ENCODE measurements around the gene CACUL1. TPM values are rescaled to one million over a fixed set of nuclear protein-coding genes. Genes with fewer than 3 reads are reported as not detected.

The CACUL1 gene
- total RNA-seq, 2 donors from 2014 or later, result 37.9 to 49.3 TPM

GRCh38 chr10:118720685-118721538 lies 33.9 kb downstream of the CACUL1 start:
- Histone ChIP-seq H3K4me3 (no peak overlapping the region), H3K4me1 (no peaks in the 10 kb centered on the region), H3K9ac (ENCODE audit: low read depth in 2 of 2, low read length in 2 of 2) (no peak overlapping the region), H3K36me3 (no peaks in the 10 kb centered on the region), H3K27ac (no peak overlapping the region), H3K27me3 (no peaks in the 10 kb centered on the region), H3K9me3 (no peaks in the 10 kb centered on the region)
- TF ChIP-seq CTCF (IDR thresholded peaks at IDR 0.05), result peak; percentile 93
- intact Hi-C loops (cut with DNase I), result loop anchor here (2.0 kb wide), 1 partner anchor 152 kb away; no protein-coding TSS in a partner anchor
- DNase-seq, result peak; percentile 73

DNA sequence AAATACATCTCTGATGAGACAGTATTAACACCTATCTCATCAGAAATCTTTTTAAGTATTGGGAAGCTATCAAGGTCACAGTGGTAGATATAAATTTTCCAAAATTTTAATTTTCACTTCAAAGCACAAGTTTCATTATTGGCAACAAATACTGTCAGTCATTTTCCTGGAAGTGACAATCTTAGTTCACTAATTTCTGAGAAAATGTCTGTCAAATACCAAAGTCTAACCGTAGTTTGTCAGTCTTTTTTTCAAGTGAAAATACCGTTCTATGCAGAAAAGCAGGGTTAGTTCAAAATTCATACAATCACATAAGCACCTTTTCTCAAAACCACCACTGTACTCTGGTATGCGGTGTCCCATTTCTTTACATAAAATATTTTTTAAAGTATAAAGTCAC lies 40.4 kb downstream of the CACUL1 start:
- TF ChIP-seq CTCF (IDR thresholded peaks at IDR 0.05), result no peak
- DNase-seq, result no peak
- Histone ChIP-seq H3K36me3 (no peaks in the 10 kb centered on the region), H3K9me3 (no peaks in the 10 kb centered on the region), H3K27ac (no peak overlapping the region), H3K4me1 (no peaks in the 10 kb centered on the region), H3K27me3 (no peaks in the 10 kb centered on the region), H3K9ac (ENCODE audit: low read depth in 2 of 2, low read length in 2 of 2) (no peak overlapping the region), H3K4me3 (no peak overlapping the region)
- intact Hi-C loops (cut with DNase I), result no loop called here

- TF ChIP-seq CTCF (IDR thresholded peaks at IDR 0.05), result no peak
- Histone ChIP-seq H3K9me3 (no peaks in the 10 kb centered on the region), H3K4me1 (no peaks in the 10 kb centered on the region), H3K4me3 (no peak overlapping the region), H3K27ac (no peak overlapping the region), H3K9ac (ENCODE audit: low read depth in 2 of 2, low read length in 2 of 2) (no peak overlapping the region), H3K27me3 (no peaks in the 10 kb centered on the region), H3K36me3 (no peaks in the 10 kb centered on the region)
- DNase-seq, result no peak
- intact Hi-C loops (cut with DNase I), result no loop called here
Measured at GRCh38 chr10:118712930-118713634, 41.7 kb downstream of the CACUL1 start.

GRCh38 chr10:118712080-118712479 lies 42.7 kb downstream of the CACUL1 start:
- Histone ChIP-seq H3K27ac (no peak overlapping the region), H3K4me1 (no peaks in the 10 kb centered on the region), H3K4me3 (no peak overlapping the region), H3K9me3 (no peaks in the 10 kb centered on the region), H3K27me3 (no peaks in the 10 kb centered on the region), H3K9ac (ENCODE audit: low read depth in 2 of 2, low read length in 2 of 2) (no peak overlapping the region), H3K36me3 (no peaks in the 10 kb centered on the region)
- TF ChIP-seq CTCF (IDR thresholded peaks at IDR 0.05), result no peak
- intact Hi-C loops (cut with DNase I), result no loop called here
- DNase-seq, result no peak

DNA sequence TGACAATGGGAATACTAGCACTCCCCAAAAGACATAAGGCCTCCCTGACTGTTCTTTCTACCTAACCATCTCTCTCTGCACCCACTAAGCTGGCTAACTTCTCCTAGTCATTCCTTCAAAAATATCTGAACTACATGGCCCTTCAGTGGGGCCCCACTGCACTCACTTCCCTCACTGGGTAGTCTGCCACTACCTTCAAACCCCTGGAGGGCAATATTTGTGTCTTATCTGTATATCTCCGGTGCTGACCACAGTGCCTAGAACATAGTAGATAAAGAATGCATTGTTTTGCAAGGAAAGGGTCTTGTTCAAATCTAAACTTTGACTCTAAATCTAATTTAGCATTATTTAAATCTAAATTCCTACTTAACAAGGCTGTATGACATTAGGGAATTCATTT lies 44.3 kb downstream of the CACUL1 start:
- no peak for TF ChIP-seq CTCF (IDR thresholded peaks at IDR 0.05)
- no peaks in the 10 kb centered on the region for H3K27me3 ChIP-seq
- no peak overlapping the region for H3K27ac ChIP-seq
- DNase-seq, result no peak
- H3K4me3 ChIP-seq, result no peak overlapping the region
- H3K9me3 ChIP-seq, result no peaks in the 10 kb centered on the region
- H3K4me1 ChIP-seq, result no peaks in the 10 kb centered on the region
- H3K36me3 ChIP-seq, result no peaks in the 10 kb centered on the region
- intact Hi-C loops (cut with DNase I), result no loop called here
- no peak overlapping the region for H3K9ac ChIP-seq (ENCODE audit: low read depth in 2 of 2, low read length in 2 of 2)
